Measurements from ENCODE around the gene TSPAN10.

TSPAN10 gene

GRCh38 chr17:81601525-81602120, 35.4 kb upstream of the TSPAN10 start:
- in situ Hi-C loops (cut with MboI; ENCODE audit: low pct_unique_long_range_greater_than_20kb, low sequenced_read_pairs, unreplicated experiment), result no loop called here

GRCh38 chr17:81603846-81604610, 33.0 kb upstream of the TSPAN10 start:
- in situ Hi-C loops (cut with MboI; ENCODE audit: low pct_unique_long_range_greater_than_20kb, low sequenced_read_pairs, unreplicated experiment), result no loop called here
- TF ChIP-seq CTCF (IDR thresholded peaks at IDR 0.05; ENCODE audit: extremely low read depth, insufficient read depth, missing control alignments), result no peak
- DNase-seq (ENCODE audit: low spot score), result no peak

More at GRCh38 chr17:81601525-81602120, 35.4 kb upstream of the TSPAN10 start:
- DNase-seq (ENCODE audit: low spot score), result peak; percentile 75
- peak; percentile 71 for TF ChIP-seq CTCF (IDR thresholded peaks at IDR 0.05; ENCODE audit: extremely low read depth, insufficient read depth, missing control alignments)

- DNase-seq (ENCODE audit: low spot score), result no peak
- in situ Hi-C loops (cut with MboI; ENCODE audit: low pct_unique_long_range_greater_than_20kb, low sequenced_read_pairs, unreplicated experiment), result no loop called here
- TF ChIP-seq CTCF (IDR thresholded peaks at IDR 0.05; ENCODE audit: extremely low read depth, insufficient read depth, missing control alignments), result no peak
These were observed 29.6 kb upstream of the TSPAN10 start for GRCh38 chr17:81607431-81607830.

GRCh38 chr17:81608082-81608481, 28.9 kb upstream of the TSPAN10 start:
- TF ChIP-seq CTCF (IDR thresholded peaks at IDR 0.05; ENCODE audit: extremely low read depth, insufficient read depth, missing control alignments), result no peak
- DNase-seq (ENCODE audit: low spot score), result no peak
- in situ Hi-C loops (cut with MboI; ENCODE audit: low pct_unique_long_range_greater_than_20kb, low sequenced_read_pairs, unreplicated experiment), result no loop called here

- no peak for TF ChIP-seq CTCF (IDR thresholded peaks at IDR 0.05; ENCODE audit: extremely low read depth, insufficient read depth, missing control alignments)
- in situ Hi-C loops (cut with MboI; ENCODE audit: low pct_unique_long_range_greater_than_20kb, low sequenced_read_pairs, unreplicated experiment), result no loop called here
These were observed 28.4 kb upstream of the TSPAN10 start for GRCh38 chr17:81608605-81609004.

GRCh38 chr17:81609541-81610311, 27.3 kb upstream of the TSPAN10 start:
- no peak for TF ChIP-seq CTCF (IDR thresholded peaks at IDR 0.05; ENCODE audit: extremely low read depth, insufficient read depth, missing control alignments)
- DNase-seq (ENCODE audit: low spot score), result no peak

More at GRCh38 chr17:81608605-81609004, 28.4 kb upstream of the TSPAN10 start:
- no peak for DNase-seq (ENCODE audit: low spot score)

More at GRCh38 chr17:81609541-81610311, 27.3 kb upstream of the TSPAN10 start:
- in situ Hi-C loops (cut with MboI; ENCODE audit: low pct_unique_long_range_greater_than_20kb, low sequenced_read_pairs, unreplicated experiment), result no loop called here

All from GM13977 (cell line).